Measurements from ENCODE around the gene FAM222B.

GRCh38 chr17:28733346-28733745 is 109.2 kb downstream of the FAM222B start:
- TF ChIP-seq CTCF (conservative IDR thresholded peaks at IDR 0.05 in 1 of 2, IDR thresholded peaks at IDR 0.05 in 1 of 2; ENCODE audit: extremely low read depth in 1 of 2, insufficient read depth in 1 of 2, low read depth in 1 of 2, low read length in 2 of 2), result no peak
- TF ChIP-seq EZH2 (IDR thresholded peaks at IDR 0.05; ENCODE audit: borderline replicate concordance, low read length), result no peak

Measured in mammary epithelial cell (primary cell).